HepG2 (cell line): ENCODE measurements around the gene SPCS2. TPM values are rescaled to one million over a fixed set of nuclear protein-coding genes. Genes with fewer than 3 reads are reported as not detected.

ENCODE experiments used
- ATAC-seq: fragments of 200-7000 bp; cut with Tn5 transposase; 3 replicates; pipeline ENCODE4 v1.9.1; 2020; ENCODE audit warnings: mild to moderate bottlenecking, moderate library complexity
- BruUV-seq: library from RNA; stranded (reverse); fragments of 400-500 nt; replicated peaks from 2 replicates; lab custom pipeline; 2021; lab: Mats Ljungman, UMichigan
- CTCF ChIA-PET: fragments of 300-600 bp; formaldehyde crosslinking; extraction: SDS; loops from one replicate; lab custom pipeline; 2021; ENCODE audit warnings: low total read pairs, inconsistent platforms, low intra/inter-chr PET ratio; lab: Yijun Ruan, JAX
- POLR2A ChIA-PET: fragments of 350-600 bp; sonication (Branson Sonifier 250); formaldehyde crosslinking; loops from one replicate; lab custom pipeline; 2020; ENCODE audit warnings: antibody characterized with exemption, inconsistent platforms; lab: Yijun Ruan, JAX
- DNase-seq: peaks from one replicate; pipeline ENCODE4 v3.0.0-alpha.2; 2015; ENCODE audit warnings: low spot score
- FAIRE-seq: peaks from 3 replicates; lab custom pipeline; 2011; peaks lifted over from hg19 to GRCh38; lab: Jason Lieb, UNC
- H2AFZ ChIP-seq: one replicate; pipeline ENCODE4 v1.6.1; 2011; ENCODE audit warnings: low read length, inconsistent platforms
- H3K27ac ChIP-seq: fragments of 300-600 bp; 3 replicates; pipeline ENCODE4 v1.8.0; 2011; ENCODE audit warnings: mixed run types, mild to moderate bottlenecking, mixed read lengths, low read length, inconsistent platforms; ENCODE audit not compliant: insufficient read depth; ENCODE audit errors: extremely low read length
- H3K27me3 ChIP-seq, 2 experiments: fragments of 200-600 bp in 1 of 2; 2 replicates in 1 of 2; 3 replicates in 1 of 2; pipeline versions ENCODE4 v1.6.0 to v1.8.0; 2011; ENCODE audit warnings: low read length in 2 of 2, mild to moderate bottlenecking in 2 of 2, moderate library complexity in 2 of 2, inconsistent platforms in 1 of 2; ENCODE audit not compliant: insufficient read depth in 2 of 2, control insufficient read depth in 1 of 2
- H3K36me3 ChIP-seq, 2 experiments: fragments of 200-600 bp in 1 of 2; replicated peaks in 1 of 2; 2 replicates in 1 of 2; 3 replicates in 1 of 2; pipeline versions ENCODE4 v1.5.1 to v1.8.0; 2011; ENCODE audit warnings: low read length in 2 of 2, inconsistent platforms in 1 of 2; ENCODE audit not compliant: insufficient read depth in 2 of 2, control insufficient read depth in 1 of 2
- H3K4me1 ChIP-seq: 2 replicates; pipeline ENCODE4 v1.5.1; 2012; ENCODE audit warnings: low read length, inconsistent platforms; ENCODE audit not compliant: insufficient read depth
- H3K4me2 ChIP-seq: 2 replicates; pipeline ENCODE4 v1.6.0; 2011; ENCODE audit warnings: low read depth, low read length, inconsistent platforms
- H3K4me3 ChIP-seq, 3 experiments: fragments of 200-600 bp in 1 of 3; sonication (generic), shearing (Covaris generic) in 1 of 3; replicated peaks in 1 of 3; 2 replicates each; pipeline ENCODE4 v1.5.1; 2011 to 2016; ENCODE audit warnings: low read length in 3 of 3, inconsistent platforms in 2 of 3, low read depth in 2 of 3, mild to moderate bottlenecking in 2 of 3, control low read depth in 1 of 3, mixed read lengths in 1 of 3; ENCODE audit not compliant: insufficient read depth in 1 of 3
- H3K79me2 ChIP-seq: one replicate; pipeline ENCODE4 v1.6.1; 2011; ENCODE audit warnings: low read length, inconsistent platforms; ENCODE audit not compliant: insufficient read depth
- H3K9ac ChIP-seq: 2 replicates; pipeline ENCODE4 v1.6.0; 2011; ENCODE audit warnings: mild to moderate bottlenecking, low read depth, low read length, inconsistent platforms; ENCODE audit not compliant: insufficient read depth
- H3K9me3 ChIP-seq: 2 replicates; pipeline ENCODE4 v1.5.1; 2012; ENCODE audit warnings: mild to moderate bottlenecking, low read length
- H4K20me1 ChIP-seq: 2 replicates; pipeline ENCODE4 v1.6.0; 2011; ENCODE audit warnings: inconsistent platforms, mild to moderate bottlenecking, low read length, moderate library complexity; ENCODE audit not compliant: insufficient read depth
- FOSL1 ChIP-seq: sonication (generic); formaldehyde crosslinking; IDR thresholded peaks from 2 replicates; pipeline ENCODE4 v1.9.0; 2021; ENCODE audit warnings: missing genetic modification reagents, borderline replicate concordance
- FOXK1 ChIP-seq: sonication (generic); formaldehyde crosslinking; IDR thresholded peaks from 2 replicates; pipeline ENCODE4 v1.4.0; 2020; ENCODE audit warnings: low read depth, missing genetic modification reagents, borderline replicate concordance
- GABPB1 ChIP-seq: IDR thresholded peaks from 2 replicates; pipeline ENCODE4 v1.6.1; 2016; ENCODE audit warnings: mild to moderate bottlenecking, missing genetic modification reagents, moderate library complexity, missing compliant biosample characterization
- GZF1 ChIP-seq: sonication (generic); formaldehyde crosslinking; IDR thresholded peaks from 2 replicates; pipeline ENCODE4 v1.5.1; 2020; ENCODE audit warnings: mild to moderate bottlenecking, missing genetic modification reagents
- MAZ ChIP-seq, 2 experiments: sonication (generic) in 1 of 2; formaldehyde crosslinking in 1 of 2; IDR thresholded peaks; 2 replicates each; pipeline versions ENCODE4 v1.5.0 to v1.6.1; 2012 to 2020; ENCODE audit warnings: low read depth in 2 of 2, mild to moderate bottlenecking in 2 of 2, borderline replicate concordance in 1 of 2, improper control_type of control experiment in 1 of 2, low read length in 1 of 2, missing genetic modification reagents in 1 of 2, moderate library complexity in 1 of 2
- RFX1 ChIP-seq: fragments of 450-650 bp; IDR thresholded peaks from 2 replicates; pipeline ENCODE4 v1.6.1; 2017
- SIN3A ChIP-seq: IDR thresholded peaks from 2 replicates; pipeline ENCODE4 v1.6.1; 2011; ENCODE audit warnings: low read depth, mild to moderate bottlenecking, control low read depth, low read length, borderline replicate concordance
- SRY ChIP-seq: sonication (generic); formaldehyde crosslinking; IDR thresholded peaks from 2 replicates; pipeline ENCODE4 v1.8.0; 2022; ENCODE audit warnings: mild to moderate bottlenecking, missing genetic modification reagents
- WGBS: methylation state at CpG from one replicate; pipeline ENCODE4 v1.1.6; 2017; ENCODE audit warnings: low lambda C conversion rate; 5-methylcytosine and 5-hydroxymethylcytosine counted together
- in situ Hi-C: cut with HindIII; loops from 2 replicates; pipeline ENCODE4 v1.10.0; 2017; ENCODE audit warnings: low pct_unique_long_range_greater_than_20kb; ENCODE audit not compliant: extremely low pct_ligation_motif_present
- intact Hi-C: fragments of 100-400 bp; cut with micrococcal nuclease; formaldehyde crosslinking; loops from one replicate; pipeline ENCODE4 v1.10.0; 2022; ENCODE audit not compliant: unreplicated experiment
- polyA plus RNA-seq, 8 experiments: library from polyadenylated mRNA; depleted of rRNA in 3 of 8; stranded (reverse) in 7 of 8; unstranded in 1 of 8; fragments of >200 nt; fragmentation: Illumina TruSeq in 4 of 8; extraction: Trizol in 4 of 8; gene quantifications; 2 replicates each; pipeline versions ENCODE4 v1.2.1 to v1.2.3, GENCODE V29; 2011 to 2016; ENCODE audit warnings: low read depth in 4 of 8, missing spikeins in 1 of 8, mixed read lengths in 1 of 8; ENCODE audit not compliant: insufficient read depth in 1 of 8
- total RNA-seq, 5 experiments: library from RNA; depleted of rRNA; stranded (reverse); fragments of >200 nt; fragmentation: Illumina TruSeq; extraction: Trizol; gene quantifications; 2 replicates each; pipeline ENCODE4 v1.2.3, GENCODE V29; 2016; ENCODE audit warnings: low read depth in 1 of 5
- TF ChIP-seq, protein P1 (sequence below): sonication (generic); formaldehyde crosslinking; IDR thresholded peaks from 2 replicates; pipeline ENCODE4 v1.4.0; 2020; ENCODE audit warnings: missing genetic modification reagents, borderline replicate concordance

Gene SPCS2
- total and polyA plus RNA-seq, 2 of the 13 experiments (the other 11 are each of a cell fraction or from before 2014, with no cell fraction given): 87.3 to 142 TPM

GRCh38 chr11:74952752-74953151 is 3.7 kb downstream of the SPCS2 start (continued):
- TF ChIP-seq, protein P1, sequence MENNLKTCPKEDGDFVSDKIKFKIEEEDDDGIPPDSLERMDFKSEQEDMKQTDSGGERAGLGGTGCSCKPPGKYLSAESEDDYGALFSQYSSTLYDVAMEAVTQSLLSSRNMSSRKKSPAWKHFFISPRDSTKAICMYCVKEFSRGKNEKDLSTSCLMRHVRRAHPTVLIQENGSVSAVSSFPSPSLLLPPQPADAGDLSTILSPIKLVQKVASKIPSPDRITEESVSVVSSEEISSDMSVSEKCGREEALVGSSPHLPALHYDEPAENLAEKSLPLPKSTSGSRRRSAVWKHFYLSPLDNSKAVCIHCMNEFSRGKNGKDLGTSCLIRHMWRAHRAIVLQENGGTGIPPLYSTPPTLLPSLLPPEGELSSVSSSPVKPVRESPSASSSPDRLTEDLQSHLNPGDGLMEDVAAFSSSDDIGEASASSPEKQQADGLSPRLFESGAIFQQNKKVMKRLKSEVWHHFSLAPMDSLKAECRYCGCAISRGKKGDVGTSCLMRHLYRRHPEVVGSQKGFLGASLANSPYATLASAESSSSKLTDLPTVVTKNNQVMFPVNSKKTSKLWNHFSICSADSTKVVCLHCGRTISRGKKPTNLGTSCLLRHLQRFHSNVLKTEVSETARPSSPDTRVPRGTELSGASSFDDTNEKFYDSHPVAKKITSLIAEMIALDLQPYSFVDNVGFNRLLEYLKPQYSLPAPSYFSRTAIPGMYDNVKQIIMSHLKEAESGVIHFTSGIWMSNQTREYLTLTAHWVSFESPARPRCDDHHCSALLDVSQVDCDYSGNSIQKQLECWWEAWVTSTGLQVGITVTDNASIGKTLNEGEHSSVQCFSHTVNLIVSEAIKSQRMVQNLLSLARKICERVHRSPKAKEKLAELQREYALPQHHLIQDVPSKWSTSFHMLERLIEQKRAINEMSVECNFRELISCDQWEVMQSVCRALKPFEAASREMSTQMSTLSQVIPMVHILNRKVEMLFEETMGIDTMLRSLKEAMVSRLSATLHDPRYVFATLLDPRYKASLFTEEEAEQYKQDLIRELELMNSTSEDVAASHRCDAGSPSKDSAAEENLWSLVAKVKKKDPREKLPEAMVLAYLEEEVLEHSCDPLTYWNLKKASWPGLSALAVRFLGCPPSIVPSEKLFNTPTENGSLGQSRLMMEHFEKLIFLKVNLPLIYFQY (CRISPR knock-in tag): no peak
- TF ChIP-seq, all 625 proteins: peak for 0

DNA sequence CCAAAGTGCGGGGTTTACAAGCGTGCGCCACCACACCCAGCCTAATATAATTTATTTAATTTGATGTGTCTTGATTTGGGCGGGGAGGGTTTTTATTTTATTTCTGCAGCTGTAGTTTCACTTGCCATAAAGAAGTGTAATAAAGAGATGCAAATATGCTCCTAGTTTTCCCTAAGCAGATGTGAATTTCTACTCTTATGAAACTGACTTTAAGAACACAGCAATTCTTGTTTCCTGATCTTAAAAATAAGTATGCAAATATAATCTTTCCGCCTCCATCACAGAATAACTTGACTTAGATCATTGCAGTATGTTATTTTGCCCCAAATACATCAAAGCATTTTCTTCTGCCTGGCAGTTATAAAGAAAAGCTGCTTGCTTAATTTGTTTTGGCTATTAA is 4.4 kb downstream of the SPCS2 start:
- Histone ChIP-seq H2AFZ (no peak overlapping the region), H3K9me3 (no peaks in the 10 kb centered on the region), H3K4me3 (no peak overlapping the region), H3K27ac (no peak overlapping the region), H3K27me3 (no peaks in the 10 kb centered on the region; a peak in 1 of 5 replicates), H4K20me1 (peaks cover 26% of the 10 kb centered on the region), H3K4me2 (no peak overlapping the region), H3K4me1 (peaks cover 52% of the 10 kb centered on the region), H3K79me2 (peaks cover 98% of the 10 kb centered on the region), H3K36me3 (peaks cover 6 to 27% of the 10 kb centered on the region in 2 experiments)
- ATAC-seq: no peak
- POLR2A ChIA-PET: no interaction called here
- in situ Hi-C loops: no loop called here
- CTCF ChIA-PET: no interaction called here
- no TSS peak for BruUV-seq
- DNase-seq: no peak
- intact Hi-C loops: no loop called here
- FAIRE-seq: no peak
- no peak for TF ChIP-seq MAZ (IDR thresholded peaks at IDR 0.05; ENCODE audit: borderline replicate concordance, low read depth, low read length)
- no peak for TF ChIP-seq MAZ (CRISPR knock-in tag; IDR thresholded peaks at IDR 0.05; ENCODE audit: low read depth)
- no peak for TF ChIP-seq GABPB1 (CRISPR knock-in tag)
- TF ChIP-seq FOSL1: no peak
- no peak for TF ChIP-seq SRY
- TF ChIP-seq SIN3A: no peak
- no peak for TF ChIP-seq GZF1 (CRISPR knock-in tag)
- TF ChIP-seq RFX1: no peak
- no peak for TF ChIP-seq FOXK1 (CRISPR knock-in tag)
- TF ChIP-seq, all 625 proteins: peak for 0
- 90% methylated on average over 5 of the region's 5 CpGs for WGBS
- no peak overlapping the region for H3K9ac ChIP-seq
